Cerebellar nuclear complex (tissue), 1 donor: ENCODE data around the gene USP6.
"Not testable (repeated sequence)": the region's sequence is repeated elsewhere in the genome, so short reads cannot be mapped to it uniquely, and the experiment has no call there.

Source experiments
- DNase-seq, 2 experiments: peaks; one replicate each; lab custom pipeline; 2025; lab: John Stamatoyannopoulos, UW

Gene USP6

GRCh38 chr17:5115673-5116651 is at the start of gene USP6:
USP6 (plus strand) TSS chr17:5116032; CDS start chr17:5130368, 14,336 bp downstream.
- no peak for DNase-seq

- no peak for DNase-seq
These were observed 47.6 kb upstream of the USP6 start for GRCh38 chr17:5068236-5068635.

DNA sequence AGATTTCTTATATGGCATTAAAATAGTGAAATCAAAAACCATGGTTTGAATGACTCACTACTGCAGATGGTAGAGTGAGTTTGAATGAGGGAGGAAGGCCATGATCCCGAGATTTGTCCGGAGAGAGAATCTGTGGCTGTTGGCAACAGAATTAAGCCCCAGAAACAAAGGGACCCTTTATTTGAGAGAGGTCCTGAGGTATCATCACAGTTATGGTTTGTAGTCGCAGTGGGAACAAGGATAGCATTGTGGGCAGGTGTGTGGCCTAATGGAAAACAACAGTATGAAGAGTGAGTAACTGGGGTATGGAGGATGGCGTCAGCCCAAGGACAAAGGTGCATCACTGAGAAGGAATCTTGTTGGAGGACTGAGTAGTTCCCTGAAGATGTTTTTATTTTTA is 46.1 kb upstream of the USP6 start:
- DNase-seq: no peak

GRCh38 chr17:5075472-5075871 is 40.4 kb upstream of the USP6 start:
- DNase-seq: not testable (repeated sequence)

- not testable (repeated sequence) for DNase-seq
These were observed 38.6 kb upstream of the USP6 start for GRCh38 chr17:5077275-5077674.

GRCh38 chr17:5077781-5078105 is 38.1 kb upstream of the USP6 start:
- DNase-seq: no peak

DNA sequence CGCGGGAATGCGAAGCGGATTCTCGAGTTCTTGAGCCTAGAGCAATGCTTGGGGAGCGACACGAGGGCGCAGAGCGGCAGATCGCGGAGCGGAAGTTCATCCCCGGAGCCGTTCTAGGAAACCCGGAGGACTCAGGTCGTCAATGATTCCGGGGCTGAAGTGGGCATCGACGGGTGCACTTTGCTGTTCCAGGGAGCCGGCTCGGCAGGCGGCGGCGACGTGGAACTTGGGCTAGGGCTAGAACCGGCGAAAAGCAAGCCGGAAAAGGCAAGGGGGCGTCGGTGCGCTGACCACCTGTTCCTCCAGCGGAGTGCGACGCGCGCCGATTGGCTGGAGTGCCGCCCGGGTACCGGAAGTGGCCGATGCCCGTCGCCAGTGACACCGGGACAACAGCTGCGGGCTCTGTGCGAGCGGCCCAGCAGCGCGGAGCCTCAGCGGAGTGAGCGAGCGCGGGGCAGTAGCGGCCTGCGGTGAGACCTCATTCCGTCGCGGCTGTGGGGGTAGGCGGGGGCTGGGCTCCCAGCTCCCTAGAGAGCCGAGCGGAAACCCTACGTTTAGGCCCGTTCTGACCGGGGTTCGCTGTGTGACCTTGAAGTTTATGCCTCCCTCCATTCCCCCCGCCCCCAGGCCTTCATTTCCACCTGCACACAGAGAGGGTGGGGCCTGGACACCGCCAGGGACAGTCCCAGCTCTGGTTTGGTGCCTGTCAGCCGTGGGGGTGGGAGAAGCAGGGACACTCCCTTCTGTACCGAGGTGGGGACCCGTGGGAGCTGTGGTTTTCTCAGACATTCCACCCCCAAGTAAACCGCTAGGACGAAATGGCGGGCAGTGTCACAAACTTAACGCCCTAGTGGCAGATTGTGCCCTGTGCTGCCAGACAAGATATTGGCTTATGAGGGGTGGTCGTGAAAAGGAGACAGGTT is 37.5 kb upstream of the USP6 start, which contains the start of gene ZFP3:
Gene ZFP3, plus strand, starts transcription at position 362 of the 923 bp plus-strand sequence. CDS start 13,038 bp downstream, outside the sequence.
- peak; percentile 17 to 48 for DNase-seq

GRCh38 chr17:5080591-5080990 is 35.2 kb upstream of the USP6 start:
- no peak for DNase-seq

DNA sequence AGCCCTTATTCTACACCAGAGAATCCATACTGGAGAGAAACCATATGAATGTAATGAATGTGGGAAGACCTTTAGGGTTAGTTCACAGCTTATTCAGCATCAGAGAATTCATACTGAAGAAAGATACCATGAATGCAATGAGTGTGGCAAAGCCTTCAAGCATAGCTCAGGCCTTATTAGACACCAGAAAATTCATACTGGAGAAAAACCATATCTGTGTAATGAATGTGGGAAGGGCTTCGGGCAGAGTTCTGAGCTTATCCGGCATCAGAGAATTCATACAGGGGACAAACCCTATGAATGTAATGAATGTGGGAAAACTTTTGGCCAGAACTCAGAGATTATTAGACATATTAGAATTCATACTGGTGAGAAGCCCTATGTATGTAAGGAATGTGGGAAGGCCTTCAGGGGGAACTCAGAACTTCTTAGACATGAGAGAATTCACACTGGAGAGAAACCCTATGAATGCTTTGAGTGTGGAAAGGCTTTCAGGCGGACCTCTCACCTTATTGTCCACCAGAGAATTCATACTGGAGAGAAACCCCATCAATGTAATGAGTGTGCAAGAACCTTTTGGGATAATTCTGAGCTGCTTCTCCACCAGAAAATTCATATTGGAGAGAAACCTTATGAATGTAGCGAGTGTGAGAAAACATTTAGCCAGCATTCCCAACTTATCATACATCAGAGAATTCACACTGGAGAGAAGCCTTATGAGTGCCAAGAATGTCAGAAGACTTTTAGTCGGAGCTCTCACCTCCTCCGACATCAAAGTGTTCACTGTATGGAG is 23.4 kb upstream of the USP6 start:
- DNase-seq: no peak

DNA sequence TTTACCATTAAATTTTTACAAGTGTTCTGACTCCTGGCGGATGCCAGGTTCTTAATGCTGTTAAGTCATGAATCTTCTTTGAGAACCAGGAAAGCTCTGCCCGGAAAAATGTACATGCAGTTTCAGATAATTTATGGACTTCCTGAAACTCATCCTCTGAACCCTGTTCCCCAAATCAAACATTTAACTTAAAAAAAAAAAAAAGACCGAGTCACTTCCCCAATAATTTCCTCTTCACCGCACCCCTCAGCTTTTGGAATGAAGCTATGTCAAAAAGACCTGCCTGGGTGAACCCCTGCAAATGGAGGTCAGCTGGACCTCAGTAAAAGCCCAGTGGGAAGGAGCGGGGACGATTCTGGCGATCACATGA is 19.1 kb upstream of the USP6 start:
- no peak for DNase-seq

- peak; percentile 11 to 17 for DNase-seq
These were observed 18.6 kb upstream of the USP6 start for GRCh38 chr17:5097101-5097834.

DNA sequence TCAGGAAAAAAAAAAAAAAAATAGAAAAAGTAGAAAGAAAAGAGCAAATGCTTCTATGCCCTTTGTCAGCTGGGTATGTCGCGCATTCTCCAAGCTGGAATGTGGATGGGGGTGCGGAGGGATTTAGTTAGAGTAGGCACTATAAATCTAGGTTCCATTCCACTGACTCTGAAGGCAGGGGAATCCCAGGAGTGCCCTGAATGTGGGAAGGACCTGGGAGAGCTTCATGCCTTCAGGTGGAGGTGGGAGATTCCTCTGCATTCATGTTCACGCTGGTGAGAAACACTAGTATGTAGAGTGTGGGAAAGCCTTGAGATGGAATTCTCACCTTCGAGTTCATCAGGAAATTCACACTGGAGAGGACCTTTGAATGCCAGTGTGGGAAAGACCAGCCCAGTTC is 16.6 kb upstream of the USP6 start:
- DNase-seq: no peak

- DNase-seq: no peak
These were observed 15.0 kb upstream of the USP6 start for GRCh38 chr17:5100832-5101231.

GRCh38 chr17:5110816-5111215 is 5.0 kb upstream of the USP6 start:
- no peak for DNase-seq

DNA sequence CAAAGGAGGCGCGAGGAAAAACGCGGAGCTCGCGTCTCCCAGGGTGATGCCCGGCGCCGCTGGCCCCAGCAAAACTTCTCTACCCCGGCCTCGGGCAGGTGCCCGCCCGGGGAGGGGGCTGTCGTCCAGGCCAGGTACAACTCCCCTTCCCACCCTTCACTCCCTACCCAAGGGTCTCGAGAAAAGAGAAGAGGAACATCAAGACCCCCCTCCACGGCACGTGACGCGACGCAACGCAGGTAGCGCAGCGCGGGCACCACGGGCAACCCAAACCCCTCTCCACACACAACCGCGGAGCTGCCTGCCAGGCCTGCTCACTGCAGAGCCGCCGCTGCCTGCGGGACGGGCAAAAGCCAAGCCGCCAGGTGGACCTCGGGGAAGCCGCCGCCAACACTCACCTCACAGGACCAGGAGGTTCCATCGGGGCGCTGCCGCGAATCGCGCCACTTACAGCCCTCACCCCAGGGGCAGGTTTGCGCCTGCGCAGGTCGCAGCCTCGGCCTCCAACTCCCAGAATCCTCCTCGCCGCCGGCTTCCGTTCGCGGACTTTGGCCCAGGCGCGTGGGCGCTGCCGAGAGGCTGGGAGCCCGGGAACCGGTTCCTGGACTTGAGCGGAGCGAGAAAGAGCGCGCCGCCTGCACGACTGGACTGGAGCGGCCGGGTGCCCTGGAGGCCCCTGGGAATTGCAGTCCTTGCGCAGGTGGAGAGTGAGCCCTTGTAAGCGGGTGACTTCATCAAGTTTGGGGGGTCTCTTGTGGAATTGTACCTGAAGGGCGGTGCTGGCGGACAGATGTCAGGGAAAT is 4.2 kb upstream of the USP6 start, which contains the start of gene ZNF232:
Gene ZNF232, minus strand, starts transcription at position 477 of the 803 bp plus-strand sequence. Its CDS starts 56 bp downstream, at position 421.
- DNase-seq: peak; percentile 50 to 85

DNA sequence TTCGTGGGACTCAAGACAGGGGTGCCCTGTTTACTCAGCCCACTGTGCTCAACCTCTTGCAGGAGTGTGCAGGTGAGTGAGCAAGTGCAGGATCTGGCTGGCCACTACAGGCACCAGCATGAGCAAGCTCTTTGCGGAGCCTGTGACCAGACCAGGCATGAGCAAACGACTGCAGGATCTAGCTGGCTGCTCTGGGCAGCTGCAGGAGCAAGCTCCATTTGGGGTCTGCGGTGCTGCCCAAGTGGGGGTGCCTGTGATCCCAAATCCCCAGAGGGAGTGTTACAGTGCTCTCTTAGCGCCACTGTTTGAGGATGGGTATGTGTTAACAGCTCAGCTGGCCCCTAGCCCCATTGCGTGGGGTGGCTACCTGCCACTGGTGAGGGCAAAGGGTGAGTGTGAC is 2.4 kb downstream of the USP6 start:
- no peak for DNase-seq

- DNase-seq: no peak
These were observed 4.2 kb downstream of the USP6 start for GRCh38 chr17:5120036-5120435.

DNA sequence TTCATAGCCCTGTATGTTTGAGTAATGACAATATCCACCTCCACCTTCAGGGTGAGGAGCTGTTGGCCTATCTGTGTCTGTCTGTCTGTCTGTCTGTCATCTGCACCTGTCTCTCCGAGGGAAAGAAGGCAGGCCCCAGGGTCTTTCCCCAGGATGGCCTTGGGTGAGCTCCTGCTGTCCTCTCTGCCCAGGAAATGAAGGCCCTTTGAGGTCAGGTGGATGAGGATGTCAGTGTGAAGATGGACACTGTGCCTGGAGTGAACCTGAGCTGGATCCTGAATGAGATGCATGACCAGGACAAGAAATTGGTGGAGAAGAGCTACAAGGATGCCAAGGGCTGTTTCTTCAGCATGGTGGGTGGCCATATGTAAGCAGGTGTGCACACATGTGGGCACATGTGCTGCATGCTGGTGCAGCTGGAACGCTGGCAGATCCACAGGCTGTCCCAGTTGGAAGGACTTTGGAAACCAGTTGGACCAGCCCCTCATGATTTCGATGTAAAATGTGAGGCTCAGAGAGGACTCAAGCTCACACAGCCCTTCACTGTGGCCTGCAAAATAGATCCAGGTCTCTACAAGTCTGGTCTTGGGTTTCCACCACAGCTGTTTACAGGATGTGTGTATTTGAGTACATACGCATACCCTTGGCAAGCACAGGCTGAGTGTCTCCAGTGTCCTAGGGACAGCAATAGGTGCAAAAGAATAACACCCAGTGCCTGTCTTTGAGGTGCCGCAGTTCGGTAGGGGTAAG is 4.8 kb downstream of the USP6 start:
- not testable (repeated sequence) for DNase-seq

DNA sequence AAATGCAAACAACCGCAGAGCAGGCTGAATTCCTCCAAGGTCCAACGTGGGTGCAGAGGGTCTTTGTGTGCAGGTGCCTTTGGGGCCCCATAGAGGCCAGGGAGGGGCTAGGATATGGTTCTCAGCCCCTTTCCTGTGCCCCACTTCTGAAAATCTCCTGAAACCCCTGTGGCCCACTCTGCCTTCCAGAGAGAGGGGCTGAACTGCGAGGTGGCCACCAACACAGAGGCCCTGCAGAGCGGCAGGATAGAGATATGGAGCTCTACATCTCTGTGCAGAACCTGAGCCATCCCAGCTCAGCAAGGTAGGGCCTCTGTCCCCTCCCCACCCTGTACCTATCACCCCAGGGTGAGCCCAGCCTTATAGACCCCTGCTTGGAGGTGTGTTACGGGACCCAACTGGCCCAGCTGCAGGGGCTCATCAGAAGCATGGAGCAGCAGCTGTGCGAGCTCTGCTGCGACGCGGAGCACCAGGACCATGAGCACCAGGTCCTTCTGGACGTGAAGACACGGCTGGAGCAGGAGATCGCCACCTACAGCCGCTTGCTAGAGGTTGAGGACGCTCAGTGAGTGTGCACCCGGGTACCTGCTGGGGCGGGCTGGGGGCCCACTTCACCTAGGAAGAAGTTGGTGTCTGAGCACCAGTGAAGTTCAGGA is 5.5 kb downstream of the USP6 start:
- DNase-seq: no peak
